ENCODE data around the gene SLC6A11.

SLC6A11 gene

DNA sequence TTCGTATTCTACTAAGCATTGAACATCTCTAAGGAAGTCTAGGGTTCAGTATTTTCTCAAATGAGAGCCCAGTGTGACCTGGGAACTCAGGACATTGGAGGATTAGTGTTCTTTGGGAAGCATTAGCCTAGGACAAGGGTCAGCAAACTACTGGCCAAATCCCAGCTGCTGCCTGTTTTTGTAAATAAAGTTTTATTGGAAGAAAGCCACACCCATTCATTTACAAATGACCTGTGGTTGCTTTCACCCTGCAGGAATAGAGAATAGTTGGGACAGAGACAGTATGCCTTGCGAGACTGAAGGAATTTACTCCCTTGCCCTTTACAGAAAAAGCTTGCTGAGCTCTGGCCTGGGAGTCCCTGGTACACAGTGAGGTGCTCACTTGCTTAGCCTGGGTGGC, 20.6 kb downstream of the SLC6A11 start:
- in situ Hi-C loops (cut with MboI; ENCODE audit: low sequenced_read_pairs): no loop called here

DNA sequence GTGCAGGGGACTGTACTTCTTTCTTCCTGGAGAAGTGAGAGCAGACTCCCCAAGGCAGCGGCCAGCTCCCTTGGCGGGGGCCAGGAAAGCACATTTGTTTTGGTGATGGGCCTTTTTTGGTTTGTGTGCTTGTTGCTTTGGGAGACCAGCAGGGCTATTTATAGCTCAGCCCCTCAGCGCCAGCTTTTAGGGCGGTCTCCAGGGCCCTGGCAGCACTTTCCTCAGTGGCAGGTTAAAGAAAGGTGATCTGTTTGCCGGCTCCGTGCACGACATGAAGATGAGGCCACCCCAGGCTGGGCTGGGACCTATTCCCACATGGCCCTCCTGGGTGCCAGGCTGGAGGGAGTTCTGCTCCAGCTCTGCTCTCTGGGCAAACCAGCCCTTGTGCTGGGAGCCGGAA, 21.8 kb downstream of the SLC6A11 start:
- in situ Hi-C loops (cut with MboI; ENCODE audit: low sequenced_read_pairs): no loop called here

DNA sequence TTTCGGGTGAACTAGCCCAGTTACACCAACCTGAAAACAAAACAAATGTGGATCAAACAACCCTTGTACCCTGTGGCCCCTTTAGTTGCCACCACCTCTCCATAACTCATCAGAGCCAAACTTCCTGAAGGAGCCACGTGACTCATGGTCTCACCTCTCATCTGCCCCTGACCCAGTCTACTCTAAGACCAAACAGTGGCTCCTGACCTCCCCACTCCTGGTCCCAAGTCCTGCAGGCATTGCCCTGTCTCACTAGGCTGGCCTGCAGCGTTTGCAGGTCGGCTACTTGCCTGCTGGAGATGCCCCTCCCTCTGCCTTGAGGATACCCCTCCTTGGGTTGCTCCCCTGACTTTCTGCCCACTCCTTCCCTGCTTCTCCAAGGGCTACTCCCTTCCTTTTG, 23.1 kb downstream of the SLC6A11 start:
- in situ Hi-C loops (cut with MboI; ENCODE audit: low sequenced_read_pairs): no loop called here

DNA sequence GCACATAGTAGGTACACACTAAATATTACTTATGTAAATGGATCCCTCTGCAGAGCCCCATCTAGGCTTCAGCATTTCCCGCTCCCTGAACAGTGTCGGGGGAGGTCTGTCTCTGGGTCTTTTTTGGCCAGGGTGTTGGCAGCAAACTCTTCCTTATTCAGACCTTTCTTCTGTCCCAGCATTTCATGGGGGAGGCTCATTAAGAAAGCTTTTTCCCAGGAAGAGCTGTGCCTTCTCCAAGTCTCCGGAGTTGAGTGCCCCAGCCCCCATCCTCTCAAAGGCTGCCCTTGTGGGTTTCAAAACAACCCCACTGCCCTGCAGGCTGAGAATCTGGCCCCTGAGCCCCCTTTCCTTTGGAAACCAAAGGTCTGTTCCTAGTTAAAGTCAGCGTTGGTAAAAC, 25.1 kb downstream of the SLC6A11 start:
- in situ Hi-C loops (cut with MboI; ENCODE audit: low sequenced_read_pairs): no loop called here

DNA sequence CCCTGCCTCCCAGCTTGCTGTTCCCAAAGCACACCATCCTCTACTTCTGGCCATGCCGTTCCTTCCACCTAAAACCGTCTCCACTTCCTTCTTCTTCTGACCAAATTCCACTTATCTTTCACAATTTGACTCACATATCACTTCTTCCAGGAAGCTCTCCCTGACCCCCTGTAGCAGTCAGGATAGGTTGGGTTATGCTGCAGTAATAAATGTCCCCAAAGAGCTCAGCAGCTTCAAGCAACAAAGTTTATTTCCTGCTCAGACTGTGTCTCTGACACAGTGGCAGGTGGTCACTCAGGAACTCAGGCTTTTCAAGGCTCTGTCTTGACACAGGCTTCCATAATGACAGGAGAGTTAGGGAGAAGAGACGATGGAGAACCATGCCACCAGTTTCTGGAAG, 27.4 kb downstream of the SLC6A11 start:
- in situ Hi-C loops (cut with MboI; ENCODE audit: low sequenced_read_pairs): no loop called here

DNA sequence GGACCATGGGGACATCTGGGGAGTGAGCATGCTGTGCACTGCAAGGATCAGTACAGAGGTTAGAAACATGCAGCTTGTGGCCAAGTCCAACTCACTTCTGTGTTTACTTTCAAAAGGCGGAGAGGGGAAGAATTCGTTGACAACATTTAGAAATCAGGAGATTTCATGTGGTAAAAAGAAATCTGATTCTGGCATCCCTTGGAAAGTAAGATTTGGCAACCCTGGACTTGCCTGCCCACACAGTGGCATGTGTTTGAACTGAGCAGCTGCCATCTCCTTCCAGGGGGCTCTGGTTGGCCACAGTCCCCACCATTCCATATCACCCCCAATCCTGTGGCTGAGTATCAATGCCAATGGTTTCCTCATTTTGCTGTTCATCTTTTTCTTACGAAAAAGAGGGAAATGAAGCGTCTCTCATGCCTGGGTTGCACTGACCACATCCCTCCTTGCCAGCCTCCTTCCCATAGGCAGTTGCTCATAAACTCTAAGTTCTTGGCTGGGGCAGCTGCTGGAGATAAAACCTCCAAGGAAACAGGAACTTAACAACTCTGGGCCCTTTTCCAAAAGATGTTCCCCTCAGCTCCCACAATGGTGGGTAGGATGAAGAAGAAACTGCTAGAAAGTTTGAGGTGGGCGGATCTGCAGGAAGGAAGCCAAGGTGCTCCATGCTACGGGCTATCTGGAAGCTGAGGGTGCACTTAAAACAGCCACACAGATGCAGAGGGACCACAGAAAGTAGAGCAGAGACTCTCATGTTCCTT, 29.2 kb downstream of the SLC6A11 start:
- in situ Hi-C loops (cut with MboI; ENCODE audit: low sequenced_read_pairs): no loop called here

DNA sequence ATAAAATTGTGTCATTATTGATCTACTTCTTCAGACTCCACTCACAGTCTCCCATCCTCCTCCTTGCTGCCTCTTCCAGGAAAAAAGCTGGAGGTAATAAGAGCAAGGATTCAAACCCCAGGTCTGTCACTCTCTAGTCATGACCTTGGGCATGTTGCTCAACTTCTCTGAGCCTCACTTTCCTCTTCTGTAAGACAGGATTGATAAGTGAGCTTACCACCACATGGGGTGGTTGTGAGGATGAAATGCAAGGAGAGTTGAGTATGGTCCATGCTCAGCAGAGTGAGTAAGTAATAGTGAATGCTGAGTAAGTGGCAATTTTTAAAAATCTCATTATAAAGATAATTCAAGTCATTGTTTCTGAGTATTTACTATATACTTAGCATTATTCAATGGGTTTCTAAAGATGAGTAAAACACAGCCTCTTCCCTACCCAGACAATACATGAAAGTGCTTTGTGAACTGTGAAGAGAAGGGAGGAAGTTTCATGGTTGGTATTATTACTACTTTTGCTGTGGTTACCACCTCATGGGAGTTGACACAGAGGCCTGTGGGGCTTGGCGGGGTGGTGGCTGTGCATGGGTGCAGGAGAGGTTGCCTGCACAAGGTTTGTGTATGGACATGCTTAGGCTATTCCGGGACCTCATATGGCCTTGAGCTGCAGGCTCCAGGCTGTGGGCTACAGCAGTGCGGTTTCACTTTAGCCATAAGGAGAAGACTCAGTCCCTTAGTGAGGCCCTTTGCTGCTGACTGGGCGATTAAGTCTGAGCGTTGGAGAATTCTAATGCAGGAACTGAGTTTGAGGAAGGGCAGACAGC, 30.0 kb downstream of the SLC6A11 start:
- in situ Hi-C loops (cut with MboI; ENCODE audit: low sequenced_read_pairs): no loop called here

DNA sequence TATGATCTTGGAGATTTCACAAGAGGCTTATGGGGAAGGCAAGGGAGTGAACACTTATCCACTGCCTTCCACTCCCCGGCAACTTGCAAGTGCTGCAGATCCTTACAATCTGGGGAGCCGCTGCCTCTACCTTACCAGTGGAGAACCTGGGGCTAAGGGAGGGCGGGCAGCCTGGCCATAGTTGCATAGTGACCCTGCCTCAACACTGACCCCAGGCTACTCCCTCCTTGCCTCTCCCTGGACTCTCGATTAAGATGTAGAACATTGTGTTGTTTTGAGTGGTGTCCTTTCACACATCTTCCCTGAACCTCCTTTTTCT, 30.6 kb downstream of the SLC6A11 start:
- in situ Hi-C loops (cut with MboI; ENCODE audit: low sequenced_read_pairs): no loop called here

DNA sequence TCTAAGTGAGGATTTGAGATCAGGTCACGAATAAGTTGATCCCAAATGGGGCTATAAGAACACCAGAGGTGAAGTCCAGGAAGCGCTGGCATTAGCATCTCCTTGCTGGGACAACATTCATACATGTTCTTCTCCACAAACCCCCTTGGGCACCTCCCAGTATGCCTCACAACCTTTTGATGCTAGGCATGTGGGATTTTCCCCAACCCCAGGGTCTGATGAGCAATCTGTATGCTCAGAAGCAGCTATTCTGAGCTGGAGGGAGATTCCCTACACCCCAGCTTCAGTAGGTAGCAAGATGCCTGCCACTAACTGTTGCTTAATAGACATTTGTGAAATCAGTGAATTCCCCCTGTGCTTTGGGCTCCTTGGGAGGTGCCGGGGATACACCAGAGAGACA, 32.2 kb downstream of the SLC6A11 start:
- in situ Hi-C loops (cut with MboI; ENCODE audit: low sequenced_read_pairs): no loop called here

DNA sequence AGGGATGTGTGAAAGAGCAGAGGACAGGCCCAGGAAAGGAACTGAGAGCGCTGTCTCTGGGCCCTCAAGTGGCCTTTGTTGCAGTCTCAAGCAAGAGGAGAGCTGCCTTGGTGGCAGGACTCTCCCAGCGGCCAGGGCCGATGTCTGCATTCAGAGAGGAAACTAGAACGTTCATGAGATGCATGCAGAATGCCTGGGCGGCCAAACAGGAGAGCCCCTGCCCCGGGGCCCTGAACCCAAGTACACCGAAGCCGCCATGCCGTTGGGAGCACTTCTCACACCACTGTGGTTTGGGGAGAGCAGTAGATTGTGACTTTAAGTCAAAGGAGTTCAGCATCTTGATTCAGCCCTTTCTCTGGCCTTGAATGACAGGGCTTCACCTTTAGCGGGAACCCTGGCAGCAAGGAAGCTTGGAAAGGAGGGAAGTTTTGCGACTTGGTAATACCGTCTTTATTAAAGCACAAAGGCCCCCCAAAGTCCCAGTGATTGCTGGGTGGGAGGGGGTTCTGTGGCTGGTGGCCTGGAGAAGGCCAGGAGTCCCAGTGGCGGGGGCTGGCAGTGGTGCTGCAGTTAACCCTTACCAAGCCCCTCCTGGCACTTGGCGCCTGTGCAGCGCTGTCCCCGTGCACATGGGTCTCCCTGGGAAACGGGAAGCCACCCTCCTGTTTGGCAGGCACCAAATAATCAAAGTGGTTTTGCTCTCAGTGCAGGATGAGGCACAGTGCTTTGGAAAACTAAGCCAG, 36.2 kb downstream of the SLC6A11 start:
- in situ Hi-C loops (cut with MboI; ENCODE audit: low sequenced_read_pairs): no loop called here

DNA sequence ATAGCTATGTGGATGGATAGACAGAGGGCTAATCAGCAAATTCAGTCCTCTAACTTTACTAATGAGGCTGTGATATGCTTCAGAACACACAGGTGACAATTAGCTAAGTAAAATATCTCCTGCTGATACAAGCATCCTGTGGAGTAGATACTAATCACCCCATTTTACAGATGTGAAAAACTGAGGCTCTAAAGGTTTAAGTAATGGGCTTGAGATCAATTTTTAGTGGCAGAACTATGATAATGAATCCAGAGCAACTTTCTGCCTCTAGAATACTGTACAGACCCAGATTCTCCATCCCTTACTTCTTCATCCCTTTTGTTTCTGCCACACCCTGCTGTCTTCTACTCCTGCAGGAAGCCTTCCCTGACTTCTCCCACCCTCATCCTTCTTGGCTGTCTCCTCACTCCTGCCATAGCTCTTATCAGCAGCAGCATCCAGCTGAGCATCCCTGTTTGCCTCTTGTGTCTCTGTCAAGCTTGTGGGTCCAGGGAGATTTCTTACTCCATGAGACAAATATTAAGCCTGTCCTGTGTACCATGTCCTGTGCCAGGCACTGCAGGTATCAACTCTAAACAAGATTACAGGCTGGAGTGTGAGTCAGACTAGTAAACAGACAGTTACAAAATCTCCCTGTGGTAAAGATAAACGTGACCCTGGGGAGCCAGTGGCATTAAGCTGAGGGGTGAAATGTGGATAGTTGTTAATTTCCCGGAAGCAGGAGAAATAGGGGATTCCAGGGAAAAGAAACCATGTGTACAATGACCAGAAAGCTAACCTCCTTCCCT, 39.2 kb downstream of the SLC6A11 start:
- in situ Hi-C loops (cut with MboI; ENCODE audit: low sequenced_read_pairs): no loop called here

DNA sequence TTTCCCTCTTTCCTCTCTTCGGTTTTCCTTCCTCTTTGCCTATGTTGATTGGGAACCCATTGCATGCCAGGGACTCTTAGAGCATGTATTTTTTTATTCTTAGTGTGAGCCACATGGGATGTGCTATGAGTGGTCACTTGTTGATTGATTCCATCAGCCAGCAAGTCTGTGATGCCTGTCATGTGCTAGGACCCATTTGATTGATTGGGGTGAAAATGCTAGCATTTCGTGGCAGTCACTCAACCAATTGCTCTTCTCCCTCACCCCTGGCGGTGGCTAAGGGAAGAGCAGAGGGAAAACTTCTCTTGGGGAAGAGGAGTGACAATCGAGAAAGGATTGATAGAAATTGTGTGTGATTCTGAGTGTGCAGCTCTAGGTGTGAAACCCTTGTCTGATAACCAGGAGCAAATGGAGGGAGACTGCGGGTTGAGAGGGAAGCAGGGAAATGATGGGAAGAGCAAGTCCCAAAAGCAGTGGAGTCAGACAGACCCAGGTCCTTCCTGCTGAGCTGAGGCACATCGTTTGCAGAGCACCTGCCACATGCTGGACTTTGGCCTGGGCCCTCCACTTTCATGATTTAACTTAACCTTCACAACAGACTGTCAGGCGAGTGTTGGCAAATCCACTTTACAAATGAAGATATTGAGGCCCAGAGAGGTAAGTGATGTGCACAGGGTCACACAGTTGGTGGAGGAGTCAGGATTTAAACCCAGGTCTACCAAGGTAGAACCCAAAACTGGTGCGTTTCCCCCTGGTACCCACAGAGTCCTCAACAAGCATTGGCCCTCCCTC, 40.0 kb downstream of the SLC6A11 start:
- in situ Hi-C loops (cut with MboI; ENCODE audit: low sequenced_read_pairs): no loop called here

DNA sequence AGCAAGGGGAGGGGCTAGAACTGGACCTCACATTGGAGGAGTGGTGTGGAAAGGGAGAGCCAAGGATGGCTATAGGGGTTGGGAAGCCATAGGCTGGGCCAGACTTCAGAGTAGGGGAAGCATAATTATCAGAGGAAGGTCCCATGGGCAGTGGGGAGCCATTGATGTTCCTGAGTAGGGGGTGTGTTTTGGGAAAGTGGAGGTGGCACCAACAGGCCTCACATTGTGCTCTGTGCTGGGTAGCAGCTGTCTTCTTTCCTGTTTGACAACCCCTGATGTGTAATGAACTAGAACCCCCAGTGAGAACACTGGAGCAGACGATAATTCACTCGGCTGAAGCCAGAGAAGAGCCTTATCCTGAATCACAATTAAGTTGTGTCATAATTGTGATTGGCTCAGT, 41.2 kb downstream of the SLC6A11 start:
- in situ Hi-C loops (cut with MboI; ENCODE audit: low sequenced_read_pairs): no loop called here

DNA sequence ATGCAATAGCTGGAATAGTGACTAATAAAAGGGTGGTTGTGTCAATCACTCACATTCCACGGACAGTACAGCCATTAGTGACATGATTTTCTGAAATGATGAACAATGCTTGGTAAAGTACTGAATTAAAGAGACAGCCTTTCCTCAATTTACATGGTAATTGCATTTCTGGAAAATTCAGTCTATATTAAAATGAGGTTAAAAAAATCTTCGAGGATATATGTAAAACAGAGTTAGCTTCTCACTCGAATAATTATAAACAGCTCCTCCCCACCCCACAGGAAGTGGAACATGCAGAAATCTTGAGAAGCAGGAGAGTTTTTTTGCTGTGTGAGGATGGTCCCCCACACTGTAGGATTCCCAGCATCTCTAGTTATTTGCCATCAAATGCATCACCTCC, 42.1 kb downstream of the SLC6A11 start:
- in situ Hi-C loops (cut with MboI; ENCODE audit: low sequenced_read_pairs): no loop called here

DNA sequence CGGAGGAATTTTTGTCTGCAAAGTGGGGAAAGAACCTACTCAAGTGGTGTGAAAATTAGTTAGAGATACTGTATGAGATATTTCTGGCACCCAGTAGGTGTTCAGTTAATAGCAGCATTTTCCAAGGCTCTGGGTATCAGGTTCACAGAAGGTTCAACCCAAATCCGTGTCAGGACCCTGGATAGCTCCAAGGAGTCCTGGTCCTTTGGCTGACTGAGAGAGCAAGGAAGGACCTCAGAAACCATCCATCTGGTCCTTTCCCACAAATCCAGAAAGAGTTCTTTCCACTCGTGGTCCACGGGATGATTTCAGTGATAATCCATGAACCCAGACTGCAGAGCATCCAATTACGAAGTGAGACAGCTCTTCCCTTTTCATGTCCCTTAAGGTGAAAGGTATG, 51.4 kb downstream of the SLC6A11 start:
- in situ Hi-C loops (cut with MboI; ENCODE audit: low sequenced_read_pairs): no loop called here

DNA sequence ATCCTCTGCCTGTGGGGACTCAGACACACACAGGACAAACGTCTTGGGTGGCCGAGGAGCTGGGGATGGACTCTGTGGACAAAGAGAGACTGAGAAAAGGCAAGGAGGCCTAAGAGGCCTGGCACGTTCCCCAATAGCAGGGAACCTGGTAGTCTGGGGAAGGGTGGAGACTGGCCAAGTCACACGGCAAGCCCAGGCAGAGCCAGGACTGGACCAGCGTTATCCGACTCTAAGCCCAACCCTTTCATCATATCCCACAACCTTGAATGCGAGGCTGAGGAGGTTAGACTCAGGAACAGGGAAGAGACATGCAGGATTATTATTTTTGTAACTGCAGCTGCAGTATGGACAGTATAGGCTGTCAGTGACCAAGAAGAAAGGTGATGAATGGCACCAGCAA, 53.4 kb downstream of the SLC6A11 start:
- in situ Hi-C loops (cut with MboI; ENCODE audit: low sequenced_read_pairs): no loop called here

DNA sequence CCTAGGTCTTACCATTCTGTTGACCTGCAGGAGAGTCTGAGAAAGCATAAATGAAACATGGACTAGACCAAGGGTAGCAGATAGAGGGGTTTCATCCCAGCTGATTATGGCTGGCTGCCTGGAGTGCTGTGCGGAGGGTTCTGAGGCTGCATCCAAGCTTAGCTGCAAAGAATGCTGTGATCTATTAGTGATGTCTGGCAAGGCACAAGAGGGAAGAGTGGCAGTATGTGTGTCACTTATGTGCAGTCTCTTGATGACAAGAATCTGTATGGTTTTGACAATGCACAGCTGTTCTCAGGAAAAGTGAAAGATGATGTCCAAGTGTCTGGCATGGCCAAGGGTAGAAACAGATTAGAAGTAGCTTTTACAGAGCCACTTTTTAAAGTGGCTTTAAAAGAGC, 54.3 kb downstream of the SLC6A11 start:
- in situ Hi-C loops (cut with MboI; ENCODE audit: low sequenced_read_pairs): no loop called here

DNA sequence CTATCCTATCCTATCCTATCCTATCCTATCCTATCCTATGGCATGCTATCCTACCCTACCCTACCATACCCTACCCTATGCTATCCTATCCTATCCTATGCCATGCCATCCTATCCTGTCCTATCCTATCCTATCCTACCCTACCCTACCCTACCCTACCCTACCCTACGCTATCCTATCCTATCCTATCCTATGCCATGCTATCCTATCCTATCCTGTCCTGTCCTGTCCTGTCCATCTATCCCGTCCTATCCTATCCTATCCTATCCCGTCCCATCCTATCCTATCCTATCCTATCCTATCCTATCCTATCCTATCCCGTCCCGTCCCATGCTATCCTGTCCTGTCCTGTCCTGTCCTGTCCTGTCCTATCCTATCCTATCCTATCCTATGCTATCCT, 57.4 kb downstream of the SLC6A11 start:
- in situ Hi-C loops (cut with MboI; ENCODE audit: low sequenced_read_pairs): no loop called here

DNA sequence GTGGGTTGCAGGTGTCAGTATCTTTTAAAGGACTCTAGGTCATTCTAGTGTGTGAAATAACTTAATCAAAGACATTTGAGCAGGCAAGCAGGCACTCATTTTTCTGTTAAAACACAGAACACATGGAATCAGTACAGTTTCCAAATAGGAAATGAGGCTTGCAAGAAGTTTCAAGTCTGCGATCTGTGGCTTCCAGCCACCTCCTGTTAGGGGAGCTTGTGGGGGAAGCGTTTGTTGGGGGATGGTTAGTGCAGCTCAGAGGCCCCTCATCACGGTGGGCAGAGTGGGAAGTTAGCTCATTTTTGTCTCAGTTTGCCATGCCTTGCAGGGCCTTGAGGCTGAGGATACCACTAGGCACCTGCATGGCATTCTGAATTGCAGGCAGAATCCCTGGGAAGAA, 59.9 kb downstream of the SLC6A11 start:
- in situ Hi-C loops (cut with MboI; ENCODE audit: low sequenced_read_pairs): no loop called here

DNA sequence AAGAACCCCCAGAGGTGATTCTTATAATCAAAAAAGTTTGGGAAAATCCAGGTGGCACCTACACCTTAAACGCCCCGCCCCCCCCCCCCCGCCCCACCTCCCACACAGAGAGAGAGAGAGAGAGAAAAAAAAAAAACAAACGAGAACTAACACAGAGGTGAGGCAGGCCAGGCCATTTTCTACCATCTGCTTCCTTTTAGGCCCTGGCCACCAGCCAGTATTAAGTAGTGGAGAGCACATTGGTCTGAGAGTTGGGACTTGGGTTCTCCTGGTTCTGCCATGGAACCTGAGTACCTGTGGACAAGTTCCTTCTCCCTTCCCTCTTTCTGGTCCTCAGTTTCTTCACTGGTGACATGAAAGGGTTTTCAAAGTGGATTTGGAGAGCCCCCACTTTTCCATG, 60.6 kb downstream of the SLC6A11 start:
- in situ Hi-C loops (cut with MboI; ENCODE audit: low sequenced_read_pairs): no loop called here
